ENCODE data around the gene DGKD. TPM values are rescaled to one million over a fixed set of nuclear protein-coding genes. Genes with fewer than 3 reads are reported as not detected.

DGKD gene
- total RNA-seq, 1 donor from 2014 or later = 49.5 TPM

GRCh38 chr2:233352141-233352842 lies 2.0 kb upstream of the DGKD start:
- Mint-ChIP-seq H3K9me3 (ENCODE audit: low read depth) (no peaks in the 10 kb centered on the region), H3K36me3 (ENCODE audit: insufficient read depth) (peaks cover 2% of the 10 kb centered on the region), H3K4me1 (ENCODE audit: low read depth) (peaks cover 28% of the 10 kb centered on the region), H3K27me3 (peaks cover 16% of the 10 kb centered on the region), H3K27ac (no peak overlapping the region), H3K4me3 (ENCODE audit: low read depth) (no peak overlapping the region)
- no peak for DNase-seq (ENCODE audit: low spot score, unreplicated experiment)
- TF ChIP-seq CTCF (IDR thresholded peaks at IDR 0.05; ENCODE audit: unreplicated experiment) = no peak

- no peak for TF ChIP-seq CTCF (IDR thresholded peaks at IDR 0.05; ENCODE audit: unreplicated experiment)
- Mint-ChIP-seq H3K4me3 (ENCODE audit: low read depth) (peak overlapping the region; percentile 91), H3K36me3 (ENCODE audit: insufficient read depth) (peaks cover 2% of the 10 kb centered on the region), H3K9me3 (ENCODE audit: low read depth) (no peaks in the 10 kb centered on the region), H3K27me3 (peaks cover 16% of the 10 kb centered on the region), H3K27ac (peak overlapping the region; percentile 93), H3K4me1 (ENCODE audit: low read depth) (peaks cover 27% of the 10 kb centered on the region)
- no peak for DNase-seq (ENCODE audit: low spot score, unreplicated experiment)
Measured at GRCh38 chr2:233353101-233353768, 1.1 kb upstream of the DGKD start.

GRCh38 chr2:233354500-233354924 lies 218 bp downstream of the DGKD start:
- Mint-ChIP-seq H3K4me1 (ENCODE audit: low read depth) (peaks cover 27% of the 10 kb centered on the region), H3K9me3 (ENCODE audit: low read depth) (no peaks in the 10 kb centered on the region), H3K4me3 (ENCODE audit: low read depth) (peak overlapping the region; percentile 48), H3K27me3 (peaks cover 13% of the 10 kb centered on the region), H3K27ac (no peak overlapping the region), H3K36me3 (ENCODE audit: insufficient read depth) (peaks cover 2% of the 10 kb centered on the region)
- TF ChIP-seq CTCF (IDR thresholded peaks at IDR 0.05; ENCODE audit: unreplicated experiment) = no peak
- no peak for DNase-seq (ENCODE audit: low spot score, unreplicated experiment)

- Mint-ChIP-seq H3K27me3 (peaks cover 12% of the 10 kb centered on the region), H3K4me1 (ENCODE audit: low read depth) (peaks cover 27% of the 10 kb centered on the region), H3K36me3 (ENCODE audit: insufficient read depth) (peaks cover 2% of the 10 kb centered on the region), H3K27ac (peak overlapping the region; percentile 71), H3K9me3 (ENCODE audit: low read depth) (no peaks in the 10 kb centered on the region), H3K4me3 (ENCODE audit: low read depth) (peak overlapping the region; percentile 85)
- no peak for TF ChIP-seq CTCF (IDR thresholded peaks at IDR 0.05; ENCODE audit: unreplicated experiment)
- no peak for DNase-seq (ENCODE audit: low spot score, unreplicated experiment)
Measured at GRCh38 chr2:233354971-233355574, 779 bp downstream of the DGKD start.

GRCh38 chr2:233355916-233356315 lies 1.6 kb downstream of the DGKD start:
- Mint-ChIP-seq H3K4me3 (ENCODE audit: low read depth) (peak overlapping the region; percentile 85), H3K27ac (no peak overlapping the region)

More at GRCh38 chr2:233355916-233356315, 1.6 kb downstream of the DGKD start:
- peaks cover 27% of the 10 kb centered on the region for H3K4me1 Mint-ChIP-seq (ENCODE audit: low read depth)
- peaks cover 12% of the 10 kb centered on the region for H3K27me3 Mint-ChIP-seq
- no peak for TF ChIP-seq CTCF (IDR thresholded peaks at IDR 0.05; ENCODE audit: unreplicated experiment)
- DNase-seq (ENCODE audit: low spot score, unreplicated experiment) = no peak
- peaks cover 2% of the 10 kb centered on the region for H3K36me3 Mint-ChIP-seq (ENCODE audit: insufficient read depth)
- H3K9me3 Mint-ChIP-seq (ENCODE audit: low read depth) = no peaks in the 10 kb centered on the region

Measured in progenitor cell of endocrine pancreas (in vitro differentiated cells).